Thyroid gland (tissue), 4 donors: Measurements from ENCODE around the gene BCL10. TPM values are rescaled to one million over a fixed set of nuclear protein-coding genes. Genes with fewer than 3 reads are reported as not detected.
A peak's percentile ranks its signal among the peaks of the same experiment; 100 is the strongest.

ENCODE experiments used
- DNase-seq, 2 donors: peaks; one replicate each; pipeline ENCODE4 v3.0.0-alpha.2; 2019
- H3K27ac ChIP-seq, 3 donors: fragments of 200-600 bp; sonication (generic); 1 replicate in 2 of 3; 2 replicates in 1 of 3; pipeline ENCODE4 v1.5.1; 2016 to 2019; ENCODE audit warnings: mild to moderate bottlenecking in 1 of 3, moderate library complexity in 1 of 3
- H3K27me3 ChIP-seq: fragments of 200-600 bp; sonication (generic); one replicate; pipeline ENCODE4 v1.5.1; 2019
- H3K36me3 ChIP-seq, 2 donors: fragments of 200-600 bp; sonication (generic); one replicate each; pipeline ENCODE4 v1.5.1; 2016 to 2019
- H3K4me1 ChIP-seq, 2 donors: fragments of 200-600 bp; sonication (generic); one replicate each; pipeline ENCODE4 v1.5.1; 2017 to 2019
- H3K4me3 ChIP-seq, 3 donors: fragments of 200-600 bp; sonication (generic); replicated peaks in 1 of 3; 1 replicate in 2 of 3; 2 replicates in 1 of 3; pipeline ENCODE4 v1.5.1; 2016; ENCODE audit warnings: mild to moderate bottlenecking in 1 of 3
- H3K9me3 ChIP-seq: fragments of 200-600 bp; sonication (generic); one replicate; pipeline ENCODE4 v1.5.1; 2017
- CTCF ChIP-seq, 6 experiments: fragments of 200-600 bp in 3 of 6; fragments of 450-650 bp in 3 of 6; sonication (generic) in 3 of 6; IDR thresholded peaks; one replicate each; pipeline ENCODE4 v1.5.1; 2016 to 2019; ENCODE audit warnings: antibody characterized with exemption in 6 of 6, mild to moderate bottlenecking in 2 of 6, inconsistent platforms in 1 of 6, moderate library complexity in 1 of 6
- POLR2A ChIP-seq, 2 donors: fragments of 450-650 bp; IDR thresholded peaks; one replicate each; pipeline ENCODE4 v1.6.1; 2017; ENCODE audit warnings: antibody characterized with exemption in 2 of 2, mild to moderate bottlenecking in 2 of 2, moderate library complexity in 1 of 2
- WGBS, 2 donors: methylation state at CpG; one replicate each; pipeline ENCODE4 v1.1.5; 2017; 5-methylcytosine and 5-hydroxymethylcytosine counted together
- intact Hi-C: fragments of 100-400 bp; cut with DNase I; formaldehyde crosslinking; loops from one replicate; pipeline ENCODE4 v1.15.1; 2023
- total RNA-seq, 4 donors: library from RNA; depleted of rRNA; stranded (reverse); fragments of >200 nt; gene quantifications; one replicate each; pipeline ENCODE4 v1.2.3, GENCODE V29; 2016

The BCL10 gene
- total RNA-seq, 4 donors from 2014 or later, result 13.6 to 28.5 (median 15.1) TPM

- H3K4me3 ChIP-seq, result no peak overlapping the region
- no peaks in the 10 kb centered on the region for H3K36me3 ChIP-seq
- H3K4me1 ChIP-seq, result peaks cover 8 to 26% of the 10 kb centered on the region in 2 donors
- no peaks in the 10 kb centered on the region for H3K9me3 ChIP-seq
- 10 to 20% methylated on average over 3 of the region's 3 CpGs for WGBS, 2 donors
- TF ChIP-seq CTCF (IDR thresholded peaks at IDR 0.05) (no peak), POLR2A (IDR thresholded peaks at IDR 0.05) (no peak)
- no peaks in the 10 kb centered on the region for H3K27me3 ChIP-seq
- DNase-seq, result no peak
- peak overlapping the region in 1 of 3 donors; percentile 57 for H3K27ac ChIP-seq
- intact Hi-C loops, result no loop called here
Measured at GRCh38 chr1:85295006-85295431, 18.6 kb upstream of the BCL10 start.

DNA sequence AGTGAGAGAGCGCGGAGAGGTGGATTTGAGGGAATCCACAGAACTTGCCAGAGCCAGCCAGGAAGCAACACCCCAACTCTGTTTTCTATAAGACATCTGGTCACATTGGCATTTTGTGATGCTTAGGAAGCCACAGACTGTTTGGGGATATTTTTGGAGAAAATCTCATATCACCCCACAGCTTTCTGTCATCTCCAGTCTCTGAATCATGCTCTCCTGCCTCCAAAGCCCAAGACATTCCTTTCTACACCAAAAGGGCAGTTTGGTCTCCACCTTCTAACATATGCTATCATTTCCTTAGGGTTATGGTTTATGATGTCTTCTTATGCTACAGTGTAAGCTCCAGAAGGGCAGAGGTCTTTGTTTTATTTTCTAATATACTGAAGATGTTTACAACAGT lies 14.4 kb upstream of the BCL10 start:
- no peaks in the 10 kb centered on the region for H3K9me3 ChIP-seq
- no peaks in the 10 kb centered on the region for H3K27me3 ChIP-seq
- 98 to 100% methylated on average over 2 of the region's 2 CpGs for WGBS, 2 donors
- peaks cover 0 to 9% of the 10 kb centered on the region in 2 donors for H3K4me1 ChIP-seq
- no peaks in the 10 kb centered on the region for H3K36me3 ChIP-seq
- TF ChIP-seq CTCF (IDR thresholded peaks at IDR 0.05) (no peak), POLR2A (IDR thresholded peaks at IDR 0.05) (no peak)
- no peak overlapping the region for H3K4me3 ChIP-seq
- no peak overlapping the region for H3K27ac ChIP-seq
- intact Hi-C loops, result no loop called here
- no peak for DNase-seq

DNA sequence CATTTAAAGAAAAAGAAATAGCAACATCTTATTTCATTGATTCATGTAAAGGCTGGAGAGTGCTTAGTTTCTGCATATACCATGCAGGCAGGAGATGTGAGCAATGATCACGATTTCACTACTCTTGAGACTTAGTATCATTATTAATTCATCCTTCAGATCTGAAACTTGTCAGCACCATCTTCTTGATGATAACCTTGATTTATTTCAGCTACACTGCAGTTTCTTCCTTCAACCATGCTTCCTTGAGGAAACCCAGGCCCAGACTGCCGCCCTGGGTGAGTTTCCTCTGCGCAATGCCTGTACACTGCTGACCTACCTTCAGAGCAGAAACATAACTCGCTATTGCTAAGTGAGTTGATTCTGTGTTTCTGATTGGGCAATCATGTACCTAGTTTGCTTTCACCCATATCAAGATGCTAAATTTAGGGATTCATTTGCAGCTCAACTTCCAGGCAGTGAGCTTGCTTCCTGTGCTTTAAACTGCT lies 13.5 kb upstream of the BCL10 start:
- no peaks in the 10 kb centered on the region for H3K36me3 ChIP-seq
- H3K4me1 ChIP-seq, result peaks cover 0 to 3% of the 10 kb centered on the region in 2 donors
- DNase-seq, result no peak
- no peaks in the 10 kb centered on the region for H3K9me3 ChIP-seq
- H3K4me3 ChIP-seq, result no peak overlapping the region
- H3K27ac ChIP-seq, result no peak overlapping the region
- intact Hi-C loops, result no loop called here
- H3K27me3 ChIP-seq, result no peaks in the 10 kb centered on the region
- WGBS, 2 donors, result 92% methylated on average over 4 of the region's 4 CpGs
- TF ChIP-seq POLR2A (IDR thresholded peaks at IDR 0.05) (no peak), CTCF (IDR thresholded peaks at IDR 0.05) (no peak)

DNA sequence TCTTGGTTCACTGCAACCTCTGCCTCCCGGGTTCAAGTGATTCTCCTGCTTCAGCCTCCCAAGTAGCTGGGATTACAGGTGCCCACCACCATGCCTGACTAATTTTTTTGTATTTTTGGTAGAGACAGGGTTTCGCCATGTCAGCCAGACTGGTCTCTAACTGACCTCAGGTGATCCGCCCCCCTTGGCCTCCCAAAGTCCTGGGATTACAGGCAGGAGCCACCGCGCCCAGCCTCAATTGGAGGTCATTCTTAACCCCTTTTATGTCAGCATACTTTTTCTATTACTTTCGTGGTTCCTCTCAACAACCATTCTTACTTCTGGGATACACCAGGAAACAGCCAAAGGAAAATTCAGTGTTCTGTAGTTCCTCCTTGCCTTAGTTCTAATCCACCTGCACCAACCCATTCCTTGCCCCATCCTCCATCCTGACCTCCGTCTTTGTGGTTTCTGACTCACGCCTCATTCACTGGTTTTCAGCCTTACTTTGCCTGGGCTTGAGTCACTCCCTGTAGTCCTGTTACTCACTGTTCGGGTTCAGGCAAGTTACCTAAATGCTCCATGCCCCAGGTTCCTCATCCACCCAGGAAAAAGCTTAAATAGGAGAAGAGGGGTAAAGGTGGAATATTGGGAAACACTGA lies 12.9 kb upstream of the BCL10 start:
- Histone ChIP-seq H3K27me3 (no peaks in the 10 kb centered on the region), H3K4me1 (no peaks in the 10 kb centered on the region), H3K36me3 (no peaks in the 10 kb centered on the region), H3K27ac (no peak overlapping the region), H3K9me3 (no peaks in the 10 kb centered on the region), H3K4me3 (no peak overlapping the region)
- DNase-seq, result no peak
- 93 to 98% methylated on average over 9 of the region's 9 CpGs for WGBS, 2 donors
- intact Hi-C loops, result no loop called here
- TF ChIP-seq POLR2A (IDR thresholded peaks at IDR 0.05), result no peak

DNA sequence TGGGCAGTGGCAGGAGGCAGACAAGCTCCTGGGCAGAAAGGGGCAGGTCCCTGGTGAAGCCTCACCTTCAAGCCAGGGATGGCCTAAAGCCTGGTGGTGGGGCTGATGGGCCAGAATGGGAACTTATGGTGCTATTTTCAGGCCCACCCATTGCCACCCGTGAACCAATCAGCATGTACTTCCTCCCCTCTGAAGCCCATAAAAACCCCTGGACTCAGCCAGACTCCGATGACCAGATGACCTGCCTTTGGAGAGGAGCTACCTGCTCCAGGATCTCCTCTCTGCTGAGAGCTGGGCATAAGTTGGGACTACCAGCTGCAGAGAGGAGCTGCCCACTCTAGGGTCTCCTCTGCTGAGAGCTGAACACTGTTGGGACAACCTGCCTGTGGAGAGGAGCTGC lies 7.8 kb upstream of the BCL10 start:
- no peak overlapping the region for H3K27ac ChIP-seq
- no peak for DNase-seq
- intact Hi-C loops, result no loop called here
- no peaks in the 10 kb centered on the region for H3K27me3 ChIP-seq
- no peaks in the 10 kb centered on the region for H3K4me1 ChIP-seq
- no peaks in the 10 kb centered on the region for H3K9me3 ChIP-seq
- 100% methylated on average over 2 of the region's 2 CpGs; no CpG with 5 or more reads in 1 of the 2 donors for WGBS, 2 donors
- no peak overlapping the region for H3K4me3 ChIP-seq
- TF ChIP-seq CTCF (IDR thresholded peaks at IDR 0.05) (no peak), POLR2A (IDR thresholded peaks at IDR 0.05) (no peak)
- H3K36me3 ChIP-seq, result no peaks in the 10 kb centered on the region
